HG03025 (cell line): ENCODE measurements around the gene LILRA1.
A peak's percentile ranks its signal among the peaks of the same experiment; 100 is the strongest.
"Not testable (repeated sequence)": the region's sequence is repeated elsewhere in the genome, so short reads cannot be mapped to it uniquely, and the experiment has no call there.

Experiments
- ATAC-seq: cut with Tn5 transposase; IDR thresholded peaks from one replicate; pipeline ENCODE4 v1.9.1; 2021; ENCODE audit warnings: mild to moderate bottlenecking, moderate library complexity; ENCODE audit not compliant: unreplicated experiment, low FRiP score

LILRA1 gene

GRCh38 chr19:54576411-54576976 is 16.9 kb upstream of the LILRA1 start:
- no peak for ATAC-seq

- no peak for ATAC-seq
Observed at GRCh38 chr19:54577334-54577733, 16.1 kb upstream of the LILRA1 start.

GRCh38 chr19:54578268-54578667 is 15.2 kb upstream of the LILRA1 start:
- ATAC-seq = not testable (repeated sequence)

GRCh38 chr19:54586397-54586796 is 7.0 kb upstream of the LILRA1 start:
- ATAC-seq = no peak

DNA sequence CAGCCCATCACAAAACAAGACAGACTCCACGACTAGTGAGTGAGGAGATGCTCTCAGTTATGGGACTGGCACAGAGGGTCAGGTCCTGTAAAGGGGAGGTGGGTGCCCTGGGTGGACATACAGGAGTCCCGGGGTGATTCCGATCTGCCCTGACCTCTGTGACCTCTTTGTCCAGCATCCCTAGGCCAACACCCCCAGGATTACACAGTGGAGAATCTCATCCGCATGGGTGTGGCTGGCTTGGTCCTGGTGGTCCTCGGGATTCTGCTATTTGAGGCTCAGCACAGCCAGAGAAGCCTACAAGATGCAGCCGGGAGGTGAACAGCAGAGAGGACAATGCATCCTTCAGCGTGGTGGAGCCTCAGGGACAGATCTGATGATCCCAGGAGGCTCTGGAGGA is 6.4 kb upstream of the LILRA1 start:
- ATAC-seq = no peak

- ATAC-seq = not testable (repeated sequence)
Observed at GRCh38 chr19:54593931-54594626, 647 bp downstream of the LILRA1 start.

DNA sequence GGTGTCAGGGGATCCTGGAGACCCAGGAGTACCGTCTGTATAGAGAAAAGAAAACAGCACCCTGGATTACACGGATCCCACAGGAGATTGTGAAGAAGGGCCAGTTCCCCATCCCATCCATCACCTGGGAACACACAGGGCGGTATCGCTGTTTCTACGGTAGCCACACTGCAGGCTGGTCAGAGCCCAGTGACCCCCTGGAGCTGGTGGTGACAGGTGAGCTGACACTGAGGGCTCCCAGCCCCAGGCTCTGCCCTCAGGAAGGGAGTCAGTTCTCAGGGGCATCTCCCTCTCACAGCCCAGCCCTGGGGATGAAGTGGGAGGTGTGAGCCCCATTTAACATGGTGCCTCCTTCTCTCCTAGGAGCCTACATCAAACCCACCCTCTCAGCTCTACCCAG is 1.3 kb downstream of the LILRA1 start:
- ATAC-seq = no peak

- not testable (repeated sequence) for ATAC-seq
Observed at GRCh38 chr19:54595680-54596436, 2.4 kb downstream of the LILRA1 start.

DNA sequence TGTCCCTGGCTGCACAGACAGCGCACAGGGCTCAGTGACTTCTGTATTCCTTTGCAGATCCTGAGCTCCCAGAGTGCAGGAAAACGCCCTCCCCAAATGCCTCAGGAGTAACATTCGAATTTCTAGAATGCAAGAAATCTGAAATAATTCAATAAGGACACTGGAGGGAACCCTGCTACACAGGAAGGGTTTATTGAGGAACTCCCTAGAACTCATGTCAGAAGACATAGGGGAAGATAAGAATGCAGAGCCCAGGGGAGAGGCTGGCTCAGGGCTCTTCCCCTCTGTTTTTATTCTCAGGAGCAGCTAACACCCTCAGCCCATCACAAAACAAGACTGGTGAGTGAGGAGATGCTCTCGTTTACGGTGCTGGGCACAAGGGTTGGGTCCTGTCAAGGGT is 6.8 kb downstream of the LILRA1 start:
- ATAC-seq = no peak

DNA sequence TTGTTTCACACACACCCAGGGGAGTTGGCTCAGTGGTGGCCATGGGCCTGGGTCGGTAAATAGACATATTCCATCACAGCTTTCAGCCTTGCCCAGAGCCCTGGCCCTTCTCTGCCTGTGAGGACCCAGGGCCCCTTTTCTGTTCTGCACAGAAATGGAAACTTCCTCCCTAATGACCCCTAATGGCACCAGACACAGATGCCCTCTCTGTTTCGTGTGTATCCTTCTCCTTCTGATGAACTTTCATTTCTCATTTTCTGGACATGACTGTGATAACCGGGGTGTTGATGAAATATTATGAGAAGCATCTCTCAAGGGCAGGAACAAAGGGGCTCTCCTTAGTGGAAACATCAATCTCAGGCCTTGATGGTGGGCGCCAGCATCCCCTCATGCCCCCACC is 12.8 kb downstream of the LILRA1 start:
- no peak for ATAC-seq

DNA sequence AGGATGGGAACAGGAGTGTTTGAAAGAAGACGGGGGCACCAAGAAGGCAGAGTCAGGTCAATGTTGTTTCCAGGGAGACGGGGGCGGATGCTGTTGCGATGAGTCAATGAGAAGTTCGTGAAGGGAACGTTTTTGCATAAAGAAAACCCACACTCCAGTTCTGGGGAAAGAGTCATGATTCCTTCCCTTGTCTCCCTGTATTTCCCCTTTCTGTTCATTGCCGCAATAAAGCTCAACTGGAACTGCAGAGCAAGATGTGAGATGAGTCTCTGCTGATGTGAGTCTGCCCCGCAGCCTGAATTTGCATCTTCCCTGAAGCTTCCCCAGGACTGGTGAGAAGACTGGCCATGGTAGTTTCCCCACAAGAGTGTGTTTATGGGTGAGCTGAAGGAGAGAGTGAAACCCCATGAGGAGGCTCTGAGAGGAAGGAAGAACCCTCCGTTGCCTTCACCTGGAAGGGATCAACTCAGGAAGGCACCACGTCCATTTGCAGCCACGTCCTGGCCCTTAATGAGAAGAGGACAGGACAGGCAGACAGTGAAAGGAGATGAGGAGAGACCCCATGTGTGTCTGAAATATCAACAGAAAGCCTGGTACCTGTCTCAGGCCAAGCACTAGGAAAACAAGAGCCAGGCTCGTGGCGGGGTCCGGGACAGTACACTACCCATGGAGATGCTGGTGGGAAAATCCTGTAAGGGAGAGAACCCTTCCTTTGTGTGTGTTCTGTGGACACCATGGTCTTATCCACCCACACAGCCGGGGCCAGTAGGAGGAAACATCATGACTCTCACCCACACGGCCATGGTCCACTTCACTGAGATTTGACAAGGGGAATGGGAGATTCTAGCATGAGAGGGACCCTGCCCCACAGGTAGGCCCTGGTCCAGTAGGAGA is 13.7 kb downstream of the LILRA1 start:
- ATAC-seq = no peak

DNA sequence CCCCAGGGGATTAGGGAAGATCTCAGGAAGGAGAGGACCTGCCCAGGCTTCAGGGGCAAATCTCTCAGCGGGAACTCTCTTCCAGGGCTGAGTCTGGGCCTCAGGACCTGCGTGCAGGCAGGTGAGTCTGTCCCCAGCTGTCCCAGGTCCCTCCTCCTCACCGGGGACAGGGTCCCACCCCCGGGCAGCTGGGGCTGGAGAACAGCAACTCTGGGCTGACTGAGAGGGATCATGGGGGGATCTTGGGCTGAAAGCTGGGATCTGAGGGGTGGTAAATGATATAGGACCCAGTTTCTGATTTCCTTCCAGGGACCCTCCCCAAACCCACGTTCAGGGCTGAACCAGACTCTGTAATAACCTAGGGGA is 14.3 kb downstream of the LILRA1 start:
- ATAC-seq = no peak

GRCh38 chr19:54608205-54608604 is 14.8 kb downstream of the LILRA1 start:
- ATAC-seq = no peak

DNA sequence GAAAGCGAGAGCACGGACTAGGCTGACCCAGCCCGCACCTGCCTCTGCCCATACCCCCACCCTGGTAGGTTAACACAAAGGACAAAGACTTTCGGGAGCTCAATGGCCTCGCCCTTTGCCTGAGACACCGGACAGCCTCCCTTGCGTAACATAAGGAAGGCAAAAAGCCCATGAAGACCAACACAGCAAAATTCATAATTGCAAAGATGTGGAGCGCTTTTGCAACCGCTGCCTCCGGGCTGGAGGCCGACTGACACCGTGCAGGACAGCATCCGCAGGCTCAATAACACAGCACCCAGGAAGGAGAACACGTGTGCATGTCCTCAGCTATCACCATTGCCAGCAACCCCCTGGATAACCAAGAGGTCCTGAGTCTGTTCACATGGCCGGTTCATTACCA is 15.4 kb downstream of the LILRA1 start:
- ATAC-seq = no peak

DNA sequence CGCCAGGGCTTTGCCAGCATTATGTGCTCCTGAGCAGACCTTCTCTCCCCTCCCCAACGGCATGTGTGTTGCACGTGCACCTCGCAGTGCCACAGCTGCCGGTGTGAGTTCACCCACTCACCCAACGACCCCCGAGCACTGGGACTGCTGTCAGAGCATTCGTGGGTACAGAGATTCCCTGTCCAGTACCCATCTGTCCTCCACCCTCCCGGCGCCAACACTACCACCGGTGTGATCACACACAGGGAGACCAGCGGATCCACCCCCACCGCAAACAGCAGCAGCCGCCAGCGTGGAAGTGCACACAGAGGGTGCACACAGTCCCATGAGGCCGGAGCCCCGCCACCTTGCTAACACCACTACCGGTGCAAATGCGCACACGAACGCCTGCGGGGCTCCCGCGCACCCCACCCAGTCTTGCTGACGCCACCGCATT is 15.9 kb downstream of the LILRA1 start:
- ATAC-seq = no peak

DNA sequence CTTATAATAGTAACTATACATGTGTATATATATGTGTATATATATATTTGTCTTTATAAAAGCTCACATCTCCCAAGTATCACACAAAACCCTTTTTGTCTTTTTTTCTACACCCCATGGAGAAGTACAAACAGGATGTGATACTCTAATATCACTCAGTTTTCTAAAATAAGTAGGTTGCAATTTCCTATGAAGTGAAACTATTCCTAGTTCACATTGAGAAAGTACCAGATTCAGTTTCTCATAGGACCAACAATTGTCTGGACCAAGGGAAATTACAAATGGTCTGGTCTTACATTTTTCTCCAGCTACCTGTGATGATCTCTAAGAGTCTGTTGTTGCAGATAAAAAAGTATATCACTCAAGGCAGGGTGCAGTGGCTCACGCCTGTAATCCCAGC is 19.0 kb downstream of the LILRA1 start:
- ATAC-seq = no peak

DNA sequence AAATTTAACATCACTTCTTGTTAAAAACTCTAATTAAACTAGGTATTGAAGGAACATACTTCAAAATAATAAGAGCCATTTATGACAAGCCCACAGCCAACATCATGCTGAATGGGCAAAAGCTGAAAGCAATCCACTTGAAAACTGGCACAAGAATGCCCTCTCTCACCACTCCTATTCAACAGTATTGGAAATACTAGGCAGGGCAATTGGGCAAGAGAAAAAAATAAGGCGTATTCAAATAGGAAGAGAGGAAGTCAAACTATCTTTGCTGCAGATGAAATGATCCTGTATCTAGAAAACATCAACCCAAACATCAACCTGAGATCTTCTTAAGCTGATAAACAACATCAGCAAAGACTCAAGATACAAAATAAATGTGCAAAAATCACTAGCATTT is 21.3 kb downstream of the LILRA1 start:
- ATAC-seq = no peak

DNA sequence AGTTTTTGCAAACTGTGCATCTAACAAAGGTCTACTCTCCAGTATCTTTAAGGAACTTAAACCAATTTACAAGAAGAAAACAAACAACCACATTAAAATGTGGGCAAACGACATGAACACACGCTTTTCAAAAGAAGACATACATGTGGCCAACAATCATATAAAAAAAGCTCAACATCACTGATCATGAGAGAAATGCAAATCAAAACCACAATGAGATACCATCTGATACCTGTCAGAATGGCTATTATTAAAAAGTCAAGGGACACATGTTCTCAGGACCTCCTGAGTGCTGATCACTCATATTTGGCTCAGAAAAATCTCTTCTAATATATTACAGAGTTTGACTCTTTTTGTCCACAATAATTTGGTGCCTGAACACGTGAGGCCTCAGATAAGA is 22.6 kb downstream of the LILRA1 start:
- ATAC-seq = no peak

- ATAC-seq = peak; percentile 52
Observed at GRCh38 chr19:54616821-54617560, 23.6 kb downstream of the LILRA1 start.

- ATAC-seq = no peak
Observed at GRCh38 chr19:54620464-54620863, 27.0 kb downstream of the LILRA1 start.
